Activated T-helper 1 cell treated with anti-CD3 and anti-CD28 coated beads, Interleukin-12 subunit alpha, Interleukin-12 subunit beta, Interleukin-2, Interleukin-4 antibody, amounts not matched to agents 30 ng/mL and 10 ng/mL and 1 ng/mL, durations not matched to agents 14 hours and 24 hours and 36 hours (primary cell): ENCODE measurements around the gene ZBTB2. TPM values are rescaled to one million over a fixed set of nuclear protein-coding genes. Genes with fewer than 3 reads are reported as not detected.
"Not testable (repeated sequence)": the region's sequence is repeated elsewhere in the genome, so short reads cannot be mapped to it uniquely, and the experiment has no call there.

Source experiments
- DNase-seq: peaks from one replicate; pipeline ENCODE4 v3.0.0; 2021; ENCODE audit warnings: low spot score
- H3K27ac Mint-ChIP-seq: one replicate; pipeline ENCODE4 v1.8.0; 2021; ENCODE audit warnings: mild to moderate bottlenecking, mixed read lengths
- H3K27me3 Mint-ChIP-seq: one replicate; pipeline ENCODE4 v1.8.0; 2022; ENCODE audit warnings: mild to moderate bottlenecking, moderate library complexity, mixed read lengths; ENCODE audit not compliant: insufficient read depth
- H3K36me3 Mint-ChIP-seq: one replicate; pipeline ENCODE4 v1.8.0; 2021; ENCODE audit warnings: low read depth, mixed read lengths
- H3K4me1 Mint-ChIP-seq: one replicate; pipeline ENCODE4 v1.8.0; 2021; ENCODE audit warnings: low read depth, mixed read lengths
- H3K4me3 Mint-ChIP-seq: one replicate; pipeline ENCODE4 v1.8.0; 2021; ENCODE audit warnings: mild to moderate bottlenecking, moderate library complexity, mixed read lengths
- H3K9me3 Mint-ChIP-seq: one replicate; pipeline ENCODE4 v1.8.0; 2021; ENCODE audit warnings: mixed read lengths
- intact Hi-C: fragments of 100-400 bp; cut with micrococcal nuclease; formaldehyde crosslinking; loops from one replicate; pipeline ENCODE4 v1.15.1; 2024
- total RNA-seq: library from RNA; stranded (reverse); gene quantifications from 2 replicates; pipeline ENCODE4 v1.2.3, GENCODE V29; 2022

ZBTB2 gene
- total RNA-seq, 1 donor from 2014 or later, result 24.0 TPM

DNA sequence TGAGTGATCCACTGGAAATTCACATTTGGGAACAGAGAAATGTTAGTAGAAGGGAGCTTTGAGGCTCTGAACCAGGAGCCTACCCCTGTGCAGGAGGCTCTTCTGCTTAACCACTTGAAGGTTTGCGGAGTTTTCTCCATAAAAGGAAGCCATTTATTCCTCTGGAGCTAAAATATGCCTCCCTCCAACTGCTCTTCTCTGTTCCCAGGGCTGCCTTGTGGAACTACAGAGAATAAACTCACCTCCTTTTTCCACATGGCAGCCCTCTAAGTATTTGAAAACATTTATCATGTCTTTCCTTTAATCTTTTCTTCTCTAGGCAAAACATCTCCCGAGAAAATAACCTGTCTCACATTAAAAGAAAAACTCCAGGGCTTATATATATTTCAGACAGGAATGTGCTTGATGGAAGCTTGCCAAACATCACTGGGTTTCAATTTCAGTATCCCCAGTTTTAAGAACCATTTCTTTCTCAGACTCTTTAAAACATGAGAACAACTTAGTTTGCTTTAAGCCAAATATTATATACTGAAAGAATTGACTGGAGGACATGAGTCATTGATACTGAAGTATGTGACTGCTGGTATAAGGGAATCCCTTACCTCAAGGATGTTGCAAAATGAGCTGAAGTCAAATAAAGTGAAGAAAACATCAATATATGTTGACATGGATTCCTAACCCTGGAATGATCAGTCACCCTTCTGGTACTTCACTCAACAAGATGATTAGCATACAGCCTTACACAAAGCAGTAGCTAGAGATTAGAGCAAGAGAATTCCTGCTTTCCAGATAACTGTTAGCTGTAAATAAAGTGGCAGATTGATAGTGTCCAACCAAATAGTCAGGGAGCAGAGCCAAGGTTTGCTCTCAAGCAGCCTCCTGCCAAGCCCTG lies 74.0 kb downstream of the ZBTB2 start:
- Mint-ChIP-seq H3K27me3 (peaks cover 13% of the 10 kb centered on the region), H3K27ac (no peak overlapping the region), H3K4me1 (no peaks in the 10 kb centered on the region), H3K4me3 (no peak overlapping the region), H3K9me3 (peaks cover 13% of the 10 kb centered on the region), H3K36me3 (no peaks in the 10 kb centered on the region)
- DNase-seq, result no peak
- intact Hi-C loops, result no loop called here

DNA sequence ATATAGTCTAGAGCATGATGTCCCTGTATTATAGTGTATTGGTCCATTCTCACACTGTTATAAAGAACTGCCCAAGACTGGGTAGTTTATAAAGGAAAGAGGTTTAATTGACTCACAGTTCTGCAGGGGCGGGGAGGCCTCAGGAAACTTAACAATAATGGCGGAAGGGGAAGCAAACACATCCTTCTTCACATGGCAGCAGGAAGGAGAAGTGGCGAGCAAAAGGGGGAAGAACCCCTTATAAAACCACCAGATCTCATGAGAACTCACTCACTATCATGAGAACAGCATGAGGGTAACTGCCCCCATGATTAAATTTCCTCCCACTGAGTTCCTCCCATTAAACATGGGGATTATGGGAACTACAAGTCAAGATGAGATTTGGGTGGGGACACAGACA lies 75.7 kb downstream of the ZBTB2 start:
- peaks cover 13% of the 10 kb centered on the region for H3K9me3 Mint-ChIP-seq
- peaks cover 19% of the 10 kb centered on the region for H3K27me3 Mint-ChIP-seq
- H3K4me1 Mint-ChIP-seq, intact Hi-C loops, H3K36me3 Mint-ChIP-seq, H3K27ac Mint-ChIP-seq, H3K4me3 Mint-ChIP-seq, DNase-seq: not testable (repeated sequence)

Other genes with a start within 250 kb of the ZBTB2 start
- gene AKAP12, start 151.6 kb downstream of the ZBTB2 start, total RNA-seq, result 0.47 and 0.78 TPM in 2 replicates
- gene RMND1, start 60.6 kb upstream of the ZBTB2 start, total RNA-seq, result 20.0 and 20.5 TPM in 2 replicates
- 0.15 TPM in 1 of 2 replicates, not detected in the other for gene CCDC170, start 102.5 kb upstream of the ZBTB2 start, total RNA-seq